Spinal cord (tissue), 10 donors: ENCODE results near the gene SERPINE3. TPM values are rescaled to one million over a fixed set of nuclear protein-coding genes. Genes with fewer than 3 reads are reported as not detected.

Source experiments
- DNase-seq, 6 donors: peaks; one replicate each; pipeline versions ENCODE4 v3.0.0 to v3.0.0-alpha.2; 2013 to 2015; ENCODE audit warnings: low spot score in 6 of 6, low read depth in 4 of 6
- H3K27ac ChIP-seq: one replicate; pipeline ENCODE4 v1.5.1; 2013; ENCODE audit warnings: low read depth, low read length, control low read depth
- H3K27me3 ChIP-seq: one replicate; pipeline ENCODE4 v1.6.1; 2013; ENCODE audit warnings: low read length; ENCODE audit not compliant: control insufficient read depth, insufficient read depth
- H3K36me3 ChIP-seq: one replicate; pipeline ENCODE4 v1.6.1; 2013; ENCODE audit warnings: low read length; ENCODE audit not compliant: control insufficient read depth, insufficient read depth
- H3K4me1 ChIP-seq: one replicate; pipeline ENCODE4 v1.6.1; 2013; ENCODE audit warnings: low read length; ENCODE audit not compliant: control insufficient read depth, insufficient read depth
- H3K4me3 ChIP-seq: one replicate; pipeline ENCODE4 v1.5.1; 2013; ENCODE audit warnings: low read depth, low read length, control low read depth
- H3K9me3 ChIP-seq: one replicate; pipeline ENCODE4 v1.6.1; 2013; ENCODE audit warnings: low read length; ENCODE audit not compliant: control insufficient read depth, insufficient read depth
- WGBS: methylation state at CpG from one replicate; pipeline ENCODE4 v1.1.5; 2013; ENCODE audit warnings: missing lambda C conversion rate; ENCODE audit not compliant: insufficient coverage; 5-methylcytosine and 5-hydroxymethylcytosine counted together
- polyA plus RNA-seq, 2 donors: library from polyadenylated mRNA; unstranded; fragments of 120-200 nt; gene quantifications; one replicate each; pipeline ENCODE4 v1.2.1, GENCODE V29; 2013; ENCODE audit not compliant: insufficient read length in 2 of 2
- total RNA-seq, 2 donors: library from RNA; depleted of rRNA in 1 of 2; stranded (reverse); fragments of 120-200 nt in 1 of 2; fragments of >200 nt in 1 of 2; gene quantifications; one replicate each; pipeline versions ENCODE4 v1.2.3 to v1.2.4, GENCODE V29; 2013 to 2014
- donor health status: healthy.

Gene SERPINE3
- total and polyA plus RNA-seq, 4 donors: 0.32 to 0.89 TPM; not detected in 2

- whole genome bisulfite sequencing: 45% methylated on average over 1 of the region's 6 CpGs
- H3K4me1 ChIP-seq: peaks cover 8% of the 10 kb centered on the region
Measured at GRCh38 chr13:51325837-51326236, 13.7 kb upstream of the SERPINE3 start.

DNA sequence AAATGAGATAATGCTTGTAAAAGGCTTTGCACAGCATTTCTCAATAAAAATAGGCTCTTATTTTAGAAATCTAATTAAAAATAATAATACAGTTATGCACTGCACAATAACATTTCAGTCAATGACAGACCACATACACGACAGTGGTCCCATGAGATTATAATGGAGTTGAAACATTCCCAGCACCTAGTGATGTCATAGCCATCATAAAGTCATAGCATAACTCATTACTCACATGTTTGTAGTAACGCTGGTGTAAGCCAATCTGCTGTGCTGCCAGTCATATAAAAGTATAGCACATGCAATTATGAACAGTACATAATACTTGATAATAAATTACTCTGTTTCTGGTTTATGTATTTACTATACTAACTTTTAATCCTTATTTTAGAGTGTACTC is 12.7 kb upstream of the SERPINE3 start:
- no peak overlapping the region for H3K4me3 ChIP-seq
- no peak for DNase-seq
- WGBS: 80% methylated on average over 1 of the region's 2 CpGs
- peaks cover 8% of the 10 kb centered on the region for H3K4me1 ChIP-seq
- no peaks in the 10 kb centered on the region for H3K9me3 ChIP-seq
- H3K27ac ChIP-seq: no peak overlapping the region
- no peaks in the 10 kb centered on the region for H3K36me3 ChIP-seq
- no peaks in the 10 kb centered on the region for H3K27me3 ChIP-seq

More at GRCh38 chr13:51325837-51326236, 13.7 kb upstream of the SERPINE3 start:
- Histone ChIP-seq H3K9me3 (no peaks in the 10 kb centered on the region), H3K36me3 (no peaks in the 10 kb centered on the region), H3K4me3 (no peak overlapping the region), H3K27ac (no peak overlapping the region), H3K27me3 (no peaks in the 10 kb centered on the region)
- no peak for DNase-seq

DNA sequence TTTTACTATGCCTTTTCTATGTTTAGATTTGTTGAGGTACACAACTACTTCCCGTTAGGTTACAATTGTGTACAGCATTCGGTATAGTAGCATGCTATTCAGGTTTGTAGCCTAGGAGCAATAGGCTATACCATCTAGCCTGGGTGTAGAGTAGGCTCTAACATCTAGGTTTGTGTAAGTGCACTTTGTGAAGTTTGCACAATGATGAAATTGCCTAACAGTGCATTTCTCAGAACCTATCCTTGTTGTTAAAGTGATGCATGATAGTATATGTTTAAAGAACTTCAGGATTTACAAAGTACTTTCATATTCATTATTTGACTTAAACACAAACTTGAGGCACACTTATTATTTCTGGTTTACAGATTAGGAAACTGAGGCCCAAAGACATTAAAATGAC is 11.5 kb upstream of the SERPINE3 start:
- Histone ChIP-seq H3K4me1 (peaks cover 8% of the 10 kb centered on the region), H3K36me3 (no peaks in the 10 kb centered on the region), H3K27ac (no peak overlapping the region), H3K9me3 (no peaks in the 10 kb centered on the region), H3K27me3 (no peaks in the 10 kb centered on the region), H3K4me3 (no peak overlapping the region)
- no peak for DNase-seq
- no CpG with 5 or more reads among the region's 2 CpGs for WGBS

GRCh38 chr13:51328488-51328887 is 11.0 kb upstream of the SERPINE3 start:
- Histone ChIP-seq H3K27me3 (no peaks in the 10 kb centered on the region), H3K36me3 (no peaks in the 10 kb centered on the region), H3K4me3 (no peak overlapping the region), H3K4me1 (peaks cover 8% of the 10 kb centered on the region), H3K9me3 (no peaks in the 10 kb centered on the region), H3K27ac (no peak overlapping the region)
- DNase-seq: no peak
- 67% methylated on average over 4 of the region's 6 CpGs for WGBS

DNA sequence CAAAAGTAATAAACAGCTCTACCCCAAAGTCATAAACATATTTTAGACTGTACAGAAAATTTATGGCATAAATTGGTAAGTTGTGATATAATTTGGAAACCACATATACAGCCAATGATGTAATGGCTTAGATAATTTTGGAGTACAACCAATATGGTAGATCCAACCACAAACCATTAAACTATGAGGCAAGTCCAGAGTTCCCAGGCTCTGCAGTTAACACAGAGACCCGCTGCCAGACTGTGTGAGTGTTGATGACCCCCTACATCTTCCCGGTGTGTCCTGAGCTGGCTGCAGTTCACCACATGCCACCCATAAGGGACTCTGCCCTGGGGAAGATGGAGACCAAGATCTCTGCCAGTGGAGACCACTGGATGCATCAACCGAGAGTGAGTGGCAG is 9.9 kb upstream of the SERPINE3 start:
- H3K27ac ChIP-seq: no peak overlapping the region
- no peak for DNase-seq
- no peaks in the 10 kb centered on the region for H3K27me3 ChIP-seq
- no peak overlapping the region for H3K4me3 ChIP-seq
- WGBS: 90% methylated on average over 3 of the region's 3 CpGs
- no peaks in the 10 kb centered on the region for H3K36me3 ChIP-seq
- peaks cover 7% of the 10 kb centered on the region for H3K4me1 ChIP-seq
- H3K9me3 ChIP-seq: no peaks in the 10 kb centered on the region

DNA sequence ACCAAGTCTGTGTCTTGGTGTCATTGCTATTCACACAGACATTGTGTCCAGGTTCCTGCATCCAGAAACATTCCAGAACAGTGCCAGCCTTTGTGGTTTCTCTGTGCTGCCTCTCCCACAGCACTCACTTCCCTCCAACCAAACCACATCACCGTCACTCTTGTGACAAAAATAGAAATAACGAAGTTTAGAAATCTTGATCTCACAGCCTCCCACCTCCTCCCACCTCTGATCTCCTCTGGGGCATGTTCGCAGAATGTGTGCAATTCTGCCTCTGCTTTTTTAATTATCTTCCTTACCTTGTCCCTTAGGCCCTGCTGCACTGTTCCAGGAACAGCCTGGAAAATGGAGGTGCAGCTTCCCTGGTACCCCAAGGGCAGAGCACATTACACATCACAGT is 8.7 kb upstream of the SERPINE3 start:
- no peak for DNase-seq
- no peak overlapping the region for H3K27ac ChIP-seq
- no peaks in the 10 kb centered on the region for H3K4me1 ChIP-seq
- H3K9me3 ChIP-seq: no peaks in the 10 kb centered on the region
- 80% methylated on average over 3 of the region's 3 CpGs for whole genome bisulfite sequencing
- no peaks in the 10 kb centered on the region for H3K27me3 ChIP-seq
- no peak overlapping the region for H3K4me3 ChIP-seq
- H3K36me3 ChIP-seq: no peaks in the 10 kb centered on the region

DNA sequence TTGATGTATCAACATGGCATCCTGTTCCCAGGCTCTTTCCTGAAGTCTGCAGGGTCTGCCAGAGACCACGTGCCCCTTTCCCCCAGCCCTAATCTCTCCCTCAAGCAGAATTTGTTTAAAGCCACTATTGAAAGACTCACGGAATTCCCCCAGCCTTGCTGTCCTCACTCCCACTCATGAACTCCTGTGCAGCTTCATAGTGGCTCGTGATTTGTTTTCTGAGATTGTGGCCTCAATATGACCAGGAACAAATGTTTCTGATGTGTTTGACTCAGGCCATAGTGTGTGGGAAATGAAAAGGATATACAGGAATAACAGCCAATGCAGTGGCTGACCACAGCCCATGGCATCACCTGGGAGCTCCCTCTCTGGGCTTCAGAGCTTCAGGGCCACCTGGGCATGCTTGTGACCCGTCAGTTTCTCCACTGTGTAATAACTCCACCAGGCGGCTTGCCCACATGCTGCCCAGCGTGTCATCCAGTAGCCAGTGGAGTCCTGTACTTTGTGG is 8.1 kb upstream of the SERPINE3 start:
- WGBS: 92% methylated on average over 4 of the region's 6 CpGs

DNA sequence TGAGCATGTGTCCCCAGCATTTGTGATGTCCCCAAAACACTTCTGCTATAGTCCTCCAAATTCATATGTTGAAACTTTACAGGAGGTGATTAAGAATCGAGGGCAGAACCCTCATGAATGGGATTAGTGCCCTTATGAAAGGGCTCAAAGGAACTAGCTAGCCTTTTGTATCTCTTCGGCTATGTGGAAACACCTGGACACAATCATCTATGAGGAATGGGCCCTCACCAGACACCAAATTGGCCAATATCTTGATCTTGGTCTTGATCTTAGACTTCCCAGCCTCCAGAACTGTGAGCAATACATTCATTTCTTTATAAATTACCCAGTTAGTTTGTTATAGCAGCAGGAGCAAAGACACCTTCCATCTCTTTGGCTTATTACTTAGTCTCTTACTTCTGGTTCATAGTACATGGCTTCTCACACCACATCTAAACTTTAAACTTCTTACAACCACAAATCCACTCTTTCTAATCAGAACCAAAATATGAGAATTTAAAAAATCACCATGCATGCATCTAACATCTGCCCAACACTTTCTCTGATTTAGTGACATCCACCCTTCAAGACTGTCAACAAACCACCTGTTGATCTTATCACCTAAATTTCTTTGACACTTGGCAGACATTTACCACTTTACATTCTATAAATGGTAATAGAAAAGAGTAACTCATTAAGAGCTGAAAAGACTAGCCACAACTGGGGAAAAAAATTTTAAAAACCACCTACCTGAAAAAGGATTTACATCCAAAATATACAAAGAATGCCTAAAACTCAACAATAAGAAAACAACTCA is 6.7 kb upstream of the SERPINE3 start:
- no peak for DNase-seq
- H3K4me3 ChIP-seq: no peak overlapping the region
- H3K9me3 ChIP-seq: no peaks in the 10 kb centered on the region
- H3K27me3 ChIP-seq: no peaks in the 10 kb centered on the region
- H3K4me1 ChIP-seq: no peaks in the 10 kb centered on the region
- no peak overlapping the region for H3K27ac ChIP-seq
- H3K36me3 ChIP-seq: no peaks in the 10 kb centered on the region
- WGBS: no CpG with 5 or more reads among the region's 2 CpGs

More for the DNA sequence above, 8.1 kb upstream of the SERPINE3 start:
- H3K9me3 ChIP-seq: no peaks in the 10 kb centered on the region
- H3K36me3 ChIP-seq: no peaks in the 10 kb centered on the region
- DNase-seq: no peak
- H3K27me3 ChIP-seq: no peaks in the 10 kb centered on the region
- no peak overlapping the region for H3K4me3 ChIP-seq
- H3K27ac ChIP-seq: no peak overlapping the region
- H3K4me1 ChIP-seq: no peaks in the 10 kb centered on the region

DNA sequence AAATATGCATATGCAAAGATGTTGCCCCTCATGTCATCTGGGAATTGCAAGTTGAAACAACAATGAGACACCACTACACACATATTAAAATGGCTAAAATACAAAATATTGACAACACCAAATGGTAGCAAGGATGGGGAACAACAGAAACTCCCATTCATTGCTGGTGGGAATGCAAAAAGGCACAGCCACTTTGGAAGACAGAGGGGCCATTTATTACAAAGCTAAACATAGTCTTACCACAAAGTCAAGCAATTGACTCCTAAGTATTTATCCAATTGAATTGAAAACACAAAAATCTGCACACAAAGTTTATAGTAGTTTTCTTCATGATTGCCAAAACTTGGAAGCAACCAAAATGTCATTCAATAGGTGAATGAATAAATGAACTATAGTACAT is 6.1 kb upstream of the SERPINE3 start:
- no peaks in the 10 kb centered on the region for H3K27me3 ChIP-seq
- no peaks in the 10 kb centered on the region for H3K4me1 ChIP-seq
- no peak for DNase-seq
- H3K36me3 ChIP-seq: no peaks in the 10 kb centered on the region
- H3K9me3 ChIP-seq: no peaks in the 10 kb centered on the region
- no peak overlapping the region for H3K27ac ChIP-seq
- H3K4me3 ChIP-seq: no peak overlapping the region

DNA sequence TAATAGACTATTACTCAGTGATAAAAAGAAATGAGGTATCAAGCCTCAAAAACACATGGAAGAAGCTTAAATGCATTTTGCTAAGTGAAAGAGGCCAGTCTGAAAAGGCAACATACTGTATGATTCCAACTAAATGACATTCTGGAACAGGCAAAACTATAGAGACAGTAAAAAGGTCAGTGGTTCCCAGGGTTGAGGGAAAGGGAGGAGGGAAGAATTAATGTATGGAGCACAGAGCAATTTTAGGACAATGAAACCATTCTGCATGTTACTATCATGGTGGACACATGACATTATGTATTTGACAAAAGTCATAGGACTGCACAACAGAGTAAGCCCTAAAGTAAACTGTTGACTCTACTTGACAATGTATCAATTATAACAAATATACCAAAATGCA is 5.7 kb upstream of the SERPINE3 start:
- Histone ChIP-seq H3K27ac (no peak overlapping the region), H3K27me3 (no peaks in the 10 kb centered on the region), H3K9me3 (no peaks in the 10 kb centered on the region), H3K4me1 (no peaks in the 10 kb centered on the region), H3K4me3 (no peak overlapping the region), H3K36me3 (no peaks in the 10 kb centered on the region)
- no peak for DNase-seq
